ENCODE results near the gene ZNF366. TPM values are rescaled to one million over a fixed set of nuclear protein-coding genes. Genes with fewer than 3 reads are reported as not detected.

Gene ZNF366
- total RNA-seq, 1 experiment from 2014 or later = not detected

GRCh38 chr5:72441094-72441723 lies 66.0 kb downstream of the ZNF366 start:
- DNase-seq = no peak
- ChIA-PET CTCF (no interaction called here), POLR2A (no interaction called here)
- no peaks in the 10 kb centered on the region for H3K27me3 Mint-ChIP-seq (ENCODE audit: insufficient read depth, unreplicated experiment)
- H3K27ac Mint-ChIP-seq (ENCODE audit: unreplicated experiment) = no peak overlapping the region
- H3K9me3 ChIP-seq = no peaks in the 10 kb centered on the region
- no peak overlapping the region for H3K4me3 ChIP-seq (ENCODE audit: low read depth, low read length)
- no peaks in the 10 kb centered on the region for H3K4me1 Mint-ChIP-seq (ENCODE audit: low read depth, unreplicated experiment)
- no peaks in the 10 kb centered on the region for H3K36me3 Mint-ChIP-seq (ENCODE audit: insufficient read depth, unreplicated experiment)
- no peaks in the 10 kb centered on the region for H3K27me3 ChIP-seq (replicated peaks; ENCODE audit: control insufficient read depth, insufficient read depth, low read length)
- H3K4me1 ChIP-seq = no peaks in the 10 kb centered on the region
- H3K4me3 Mint-ChIP-seq (ENCODE audit: unreplicated experiment) = no peak overlapping the region
- H3K9me3 Mint-ChIP-seq (ENCODE audit: unreplicated experiment) = no peaks in the 10 kb centered on the region
- no TSS peak for BruUV-seq (replicated peaks)
- H3K36me3 ChIP-seq (ENCODE audit: control insufficient read depth, insufficient read depth, low read length) = no peaks in the 10 kb centered on the region
- intact Hi-C loops (cut with micrococcal nuclease; ENCODE audit: unreplicated experiment) = no loop called here
- no peak for TF ChIP-seq CTCF (IDR thresholded peaks at IDR 0.05; ENCODE audit: insufficient read depth in 1 of 2, low read depth in 1 of 2, low read length in 1 of 2, severe bottlenecking in 1 of 2, unreplicated experiment in 1 of 2)

GRCh38 chr5:72440207-72440638 lies 67.0 kb downstream of the ZNF366 start:
- TF ChIP-seq CTCF (IDR thresholded peaks at IDR 0.05; ENCODE audit: insufficient read depth in 1 of 2, low read depth in 1 of 2, low read length in 1 of 2, severe bottlenecking in 1 of 2, unreplicated experiment in 1 of 2) = no peak
- no peaks in the 10 kb centered on the region for H3K36me3 Mint-ChIP-seq (ENCODE audit: insufficient read depth, unreplicated experiment)
- no peak for DNase-seq
- Histone ChIP-seq H3K4me3 (ENCODE audit: low read depth, low read length) (no peak overlapping the region), H3K9me3 (no peaks in the 10 kb centered on the region), H3K4me1 (no peaks in the 10 kb centered on the region), H3K27me3 (replicated peaks; ENCODE audit: control insufficient read depth, insufficient read depth, low read length) (no peaks in the 10 kb centered on the region), H3K36me3 (ENCODE audit: control insufficient read depth, insufficient read depth, low read length) (no peaks in the 10 kb centered on the region)
- CTCF ChIA-PET = no interaction called here
- H3K9me3 Mint-ChIP-seq (ENCODE audit: unreplicated experiment) = no peaks in the 10 kb centered on the region
- no peak overlapping the region for H3K4me3 Mint-ChIP-seq (ENCODE audit: unreplicated experiment)
- H3K4me1 Mint-ChIP-seq (ENCODE audit: low read depth, unreplicated experiment) = no peaks in the 10 kb centered on the region
- POLR2A ChIA-PET = no interaction called here
- H3K27ac Mint-ChIP-seq (ENCODE audit: unreplicated experiment) = no peak overlapping the region
- intact Hi-C loops (cut with micrococcal nuclease; ENCODE audit: unreplicated experiment) = no loop called here
- BruUV-seq (replicated peaks) = no TSS peak
- peaks cover under 1% of the 10 kb centered on the region for H3K27me3 Mint-ChIP-seq (ENCODE audit: insufficient read depth, unreplicated experiment)

GRCh38 chr5:72439192-72439591 lies 68.0 kb downstream of the ZNF366 start:
- Mint-ChIP-seq H3K36me3 (ENCODE audit: insufficient read depth, unreplicated experiment) (no peaks in the 10 kb centered on the region), H3K27me3 (ENCODE audit: insufficient read depth, unreplicated experiment) (peaks cover 7% of the 10 kb centered on the region), H3K4me3 (ENCODE audit: unreplicated experiment) (no peak overlapping the region), H3K4me1 (ENCODE audit: low read depth, unreplicated experiment) (peaks cover under 1% of the 10 kb centered on the region), H3K27ac (ENCODE audit: unreplicated experiment) (no peak overlapping the region), H3K9me3 (ENCODE audit: unreplicated experiment) (no peaks in the 10 kb centered on the region)
- BruUV-seq (replicated peaks) = no TSS peak
- intact Hi-C loops (cut with micrococcal nuclease; ENCODE audit: unreplicated experiment) = no loop called here
- no peak for TF ChIP-seq CTCF (IDR thresholded peaks at IDR 0.05; ENCODE audit: insufficient read depth in 1 of 2, low read depth in 1 of 2, low read length in 1 of 2, severe bottlenecking in 1 of 2, unreplicated experiment in 1 of 2)
- ChIA-PET CTCF (no interaction called here), POLR2A (no interaction called here)
- Histone ChIP-seq H3K4me1 (no peaks in the 10 kb centered on the region), H3K4me3 (ENCODE audit: low read depth, low read length) (no peak overlapping the region), H3K36me3 (ENCODE audit: control insufficient read depth, insufficient read depth, low read length) (no peaks in the 10 kb centered on the region), H3K9me3 (no peaks in the 10 kb centered on the region), H3K27me3 (replicated peaks; ENCODE audit: control insufficient read depth, insufficient read depth, low read length) (no peaks in the 10 kb centered on the region)
- DNase-seq = no peak

Measured in Caco-2 (cell line).